Heart left ventricle (tissue), 16 donors: ENCODE data around the gene RAPGEFL1. TPM values are rescaled to one million over a fixed set of nuclear protein-coding genes. Genes with fewer than 3 reads are reported as not detected.

Experiments
- ATAC-seq, 4 donors: fragments of 200-7000 bp; cut with Tn5 transposase; one replicate each; pipeline ENCODE4 v1.9.1; 2020 to 2022; ENCODE audit warnings: moderate library complexity in 4 of 4, mild to moderate bottlenecking in 3 of 4, moderate number of reproducible peaks in 1 of 4
- DNase-seq, 5 donors: peaks; one replicate each; pipeline ENCODE4 v3.0.0-alpha.2; 2020
- H3K27ac ChIP-seq, 12 donors: fragments of 200-600 bp; sonication (generic) in 4 of 12; one replicate each; pipeline versions ENCODE4 v1.5.0 to v1.8.0; 2016 to 2022; ENCODE audit warnings: mild to moderate bottlenecking in 2 of 12
- H3K27me3 ChIP-seq, 9 donors: fragments of 200-600 bp; sonication (generic) in 2 of 9; one replicate each; pipeline versions ENCODE4 v1.5.1 to v1.8.0; 2016 to 2022; ENCODE audit warnings: mild to moderate bottlenecking in 3 of 9
- H3K36me3 ChIP-seq, 9 donors: fragments of 200-600 bp; sonication (generic) in 2 of 9; one replicate each; pipeline versions ENCODE4 v1.5.0 to v1.8.0; 2018 to 2022; ENCODE audit warnings: mild to moderate bottlenecking in 2 of 9
- H3K4me1 ChIP-seq, 12 donors: fragments of 200-600 bp; sonication (generic) in 4 of 12; one replicate each; pipeline versions ENCODE4 v1.5.0 to v1.8.0; 2016 to 2022; ENCODE audit warnings: mild to moderate bottlenecking in 3 of 12
- H3K4me3 ChIP-seq, 12 donors: fragments of 200-600 bp; sonication (generic) in 4 of 12; one replicate each; pipeline versions ENCODE4 v1.5.0 to v1.8.0; 2017 to 2022; ENCODE audit warnings: mild to moderate bottlenecking in 9 of 12, moderate library complexity in 4 of 12
- H3K9me3 ChIP-seq, 12 donors: fragments of 200-600 bp; sonication (generic) in 4 of 12; one replicate each; pipeline versions ENCODE4 v1.5.0 to v1.8.0; 2016 to 2022; ENCODE audit warnings: mild to moderate bottlenecking in 1 of 12
- POLR2A ChIP-seq, 2 donors: fragments of 450-650 bp; IDR thresholded peaks; one replicate each; pipeline ENCODE4 v1.6.1; 2017; ENCODE audit warnings: antibody characterized with exemption in 2 of 2, mild to moderate bottlenecking in 2 of 2, moderate library complexity in 2 of 2
- WGBS, 4 donors: extraction: QIAGEN DNeasy Blood & Tissue Kit in 2 of 4; methylation state at CpG; one replicate each; pipeline versions ENCODE4 v1.1.5 to v1.1.7; 2013 to 2018; 5-methylcytosine and 5-hydroxymethylcytosine counted together
- intact Hi-C, 10 donors: fragments of 100-400 bp; cut with DNase I; formaldehyde crosslinking; loops; one replicate each; pipeline versions ENCODE4 v1.11.1 to v1.14.2; 2022
- polyA plus RNA-seq, 2 donors: library from polyadenylated mRNA; stranded (reverse); fragments of 200-250 nt; gene quantifications; one replicate each; pipeline ENCODE4 v1.2.3, GENCODE V29; 2013
- total RNA-seq, 9 donors: library from RNA; depleted of rRNA in 2 of 9; stranded (reverse); fragments of >200 nt in 2 of 9; fragmentation: NEBNext Ultra II Directional in 3 of 9; extraction: Animal tissue kit (Norgen Biotek cat#: 25700) in 3 of 9; gene quantifications; one replicate each; pipeline versions ENCODE4 v1.1.0 to v1.2.4, GENCODE V29; 2016 to 2023
- TF ChIP-seq, protein P1 (sequence below), 12 donors: fragments of 200-600 bp; sonication (generic) in 4 of 12; IDR thresholded peaks; one replicate each; pipeline versions ENCODE4 v1.5.0 to v1.8.0; 2018 to 2022; ENCODE audit warnings: antibody characterized with exemption in 12 of 12, mild to moderate bottlenecking in 5 of 12
- donor health status: ischemic (EF 13 %, LVEDD 7.1; RV severe dilation, severe dysfunction).
- donor health status: healthy with polysubstance abuse.
- donor health status: DM: no; HTN: yes; CAD: no.
- donor health status: DM: no; HTN: no; CAD: no.
- donor health status: ischemic (EF 25% LVEDD 6.9; RV normal size, moderate dysfunction).
- donor health status: ischemic (EF 25% LVEDD 5.7; RV mildly dilated, moderate dysfunction).
- donor health status: healthy.
- donor health status: DM: yes; HTN: yes; CAD: no.
- donor health status: ischemic (EF 35%, LVEDD 5.7; RV mildly dilated, moderate dysfunction).
- donor health status: nonischemic (EF 11% LVEDD 7.7; RV severe dilation, severe dysfunction).
- donor health status: DM: yes; HTN: yes; CAD: no.
- donor health status: PGD.
- donor health status: ischemic (EF 29% LVEDD 5.4; RV normal size, mild dysfunction).
- donor health status: nonischemic (EF 23%, LVEDD 6.1; RV moderate dilation, normal function).

The RAPGEFL1 gene
- total and polyA plus RNA-seq, 11 donors, result 2.2 to 6.6 (median 3.3) TPM

DNA sequence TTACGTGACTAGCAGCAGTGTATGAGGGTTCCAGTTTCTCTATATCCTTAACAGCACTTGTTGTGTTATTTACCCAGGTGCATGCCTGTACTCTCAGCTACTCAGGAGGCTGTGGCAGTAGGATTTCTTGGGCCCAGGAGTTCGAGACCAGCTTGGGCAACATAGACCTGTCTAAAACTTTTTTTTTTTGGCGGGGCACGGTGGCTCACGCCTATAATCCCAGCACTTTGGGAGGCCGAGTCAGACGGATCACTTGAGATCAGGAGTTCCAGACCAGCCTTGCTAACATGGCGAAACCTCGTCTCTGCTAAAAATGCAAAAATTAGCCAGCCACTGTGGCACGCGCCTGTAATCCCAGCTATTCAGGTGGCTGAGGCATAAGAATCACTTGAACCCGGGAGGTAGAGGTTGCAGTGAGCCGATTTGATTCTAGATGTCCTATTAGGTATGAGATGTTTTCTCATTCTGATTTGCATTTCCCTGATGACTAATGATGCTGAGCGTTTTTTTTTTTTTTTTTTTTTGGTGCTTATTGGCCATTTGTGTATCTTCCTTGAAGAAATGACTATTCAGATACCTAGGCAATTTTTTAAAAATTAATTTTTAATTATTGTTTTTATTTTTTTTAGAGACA lies 23.6 kb upstream of the RAPGEFL1 start:
- WGBS, 4 donors, result 88 to 93% (median 90%) methylated on average over 14 of the region's 14 CpGs
- peak in 1 of 4 donors; percentile 38 for ATAC-seq
- DNase-seq, result no peak
- H3K4me3 ChIP-seq, result no peak overlapping the region
- H3K27me3 ChIP-seq, result no peaks in the 10 kb centered on the region
- no peak for TF ChIP-seq POLR2A (IDR thresholded peaks at IDR 0.05)
- TF ChIP-seq, protein P1, sequence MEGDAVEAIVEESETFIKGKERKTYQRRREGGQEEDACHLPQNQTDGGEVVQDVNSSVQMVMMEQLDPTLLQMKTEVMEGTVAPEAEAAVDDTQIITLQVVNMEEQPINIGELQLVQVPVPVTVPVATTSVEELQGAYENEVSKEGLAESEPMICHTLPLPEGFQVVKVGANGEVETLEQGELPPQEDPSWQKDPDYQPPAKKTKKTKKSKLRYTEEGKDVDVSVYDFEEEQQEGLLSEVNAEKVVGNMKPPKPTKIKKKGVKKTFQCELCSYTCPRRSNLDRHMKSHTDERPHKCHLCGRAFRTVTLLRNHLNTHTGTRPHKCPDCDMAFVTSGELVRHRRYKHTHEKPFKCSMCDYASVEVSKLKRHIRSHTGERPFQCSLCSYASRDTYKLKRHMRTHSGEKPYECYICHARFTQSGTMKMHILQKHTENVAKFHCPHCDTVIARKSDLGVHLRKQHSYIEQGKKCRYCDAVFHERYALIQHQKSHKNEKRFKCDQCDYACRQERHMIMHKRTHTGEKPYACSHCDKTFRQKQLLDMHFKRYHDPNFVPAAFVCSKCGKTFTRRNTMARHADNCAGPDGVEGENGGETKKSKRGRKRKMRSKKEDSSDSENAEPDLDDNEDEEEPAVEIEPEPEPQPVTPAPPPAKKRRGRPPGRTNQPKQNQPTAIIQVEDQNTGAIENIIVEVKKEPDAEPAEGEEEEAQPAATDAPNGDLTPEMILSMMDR (IDR thresholded peaks at IDR 0.05), result no peak
- peaks cover 0 to 84% (median 73%) of the 10 kb centered on the region in 9 donors for H3K36me3 ChIP-seq
- no peaks in the 10 kb centered on the region for H3K9me3 ChIP-seq
- intact Hi-C loops, result no loop called here
- H3K4me1 ChIP-seq, result peaks cover 0 to 36% (median 11%) of the 10 kb centered on the region in 12 donors
- H3K27ac ChIP-seq, result no peak overlapping the region

DNA sequence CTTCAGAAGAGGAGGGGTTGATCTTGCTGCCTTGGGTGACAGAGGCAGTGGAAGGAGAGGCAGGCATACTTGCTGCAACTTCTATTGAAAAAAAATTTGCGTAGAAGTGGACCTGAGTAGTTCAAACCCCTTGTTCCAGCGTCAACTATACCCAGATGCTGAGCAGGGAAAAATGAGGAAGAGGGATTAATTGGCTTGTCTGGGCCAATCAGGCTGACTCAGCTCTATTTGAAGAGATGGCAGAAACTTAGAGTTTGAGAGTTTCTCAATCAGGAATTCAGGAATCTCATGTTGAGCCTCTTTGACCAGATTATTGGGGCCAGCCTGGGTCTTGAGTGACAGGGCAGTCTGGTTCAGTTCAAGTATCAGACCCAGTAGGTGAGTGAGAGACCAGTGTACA lies 19.3 kb upstream of the RAPGEFL1 start:
- H3K9me3 ChIP-seq, result no peaks in the 10 kb centered on the region
- H3K27ac ChIP-seq, result peak overlapping the region in 1 of 12 donors; percentile 50
- H3K4me1 ChIP-seq, result peaks cover 0 to 25% (median 7%) of the 10 kb centered on the region in 12 donors
- 83 to 91% (median 91%) methylated on average over 2 of the region's 2 CpGs for WGBS, 4 donors
- TF ChIP-seq, protein P1 (IDR thresholded peaks at IDR 0.05), result no peak
- TF ChIP-seq POLR2A (IDR thresholded peaks at IDR 0.05), result no peak
- ATAC-seq (no peak), DNase-seq (no peak)
- H3K4me3 ChIP-seq, result no peak overlapping the region
- H3K36me3 ChIP-seq, result peaks cover 0 to 82% (median 64%) of the 10 kb centered on the region in 9 donors
- H3K27me3 ChIP-seq, result no peaks in the 10 kb centered on the region
- intact Hi-C loops, result no loop called here

DNA sequence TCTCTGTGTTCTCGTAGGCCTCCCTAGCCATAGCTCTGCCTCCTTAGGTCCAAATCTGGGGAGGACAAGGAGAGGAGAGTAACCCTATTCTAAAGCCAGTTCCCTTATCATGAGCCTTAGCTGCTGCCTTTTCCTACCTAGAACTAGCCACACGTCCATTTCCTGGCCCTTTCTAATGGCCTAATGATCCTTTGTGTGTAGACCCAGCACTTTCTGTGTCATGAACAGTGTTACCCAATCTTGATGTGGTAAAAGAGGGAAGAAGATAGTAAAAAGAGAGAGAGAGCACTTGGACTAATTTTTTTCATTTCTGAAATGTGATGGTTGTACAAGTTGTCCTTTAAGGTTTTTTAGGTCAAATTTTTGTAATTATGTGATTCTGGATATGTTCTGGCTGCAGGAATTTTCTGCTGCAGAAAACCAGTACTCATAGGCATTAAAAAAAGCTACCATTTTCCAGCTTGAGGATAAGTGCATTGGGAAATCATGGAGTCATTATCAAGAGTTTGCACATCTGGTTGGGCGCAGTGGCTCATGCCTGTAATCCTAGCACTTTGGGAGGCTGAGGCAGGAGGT lies 18.7 kb upstream of the RAPGEFL1 start:
- TF ChIP-seq POLR2A (IDR thresholded peaks at IDR 0.05), result no peak
- TF ChIP-seq, protein P1 (IDR thresholded peaks at IDR 0.05), result no peak
- DNase-seq, result no peak
- Histone ChIP-seq H3K27ac (peak overlapping the region in 1 of 12 donors; percentile 50), H3K27me3 (no peaks in the 10 kb centered on the region), H3K4me3 (no peak overlapping the region), H3K36me3 (peaks cover 0 to 82% (median 64%) of the 10 kb centered on the region in 9 donors), H3K9me3 (no peaks in the 10 kb centered on the region), H3K4me1 (peaks cover 0 to 25% (median 7%) of the 10 kb centered on the region in 12 donors)
- ATAC-seq, result peak in 1 of 4 donors; percentile 42
- intact Hi-C loops, result no loop called here
- WGBS, 4 donors, result 77 to 87% (median 79%) methylated on average over 3 of the region's 3 CpGs

DNA sequence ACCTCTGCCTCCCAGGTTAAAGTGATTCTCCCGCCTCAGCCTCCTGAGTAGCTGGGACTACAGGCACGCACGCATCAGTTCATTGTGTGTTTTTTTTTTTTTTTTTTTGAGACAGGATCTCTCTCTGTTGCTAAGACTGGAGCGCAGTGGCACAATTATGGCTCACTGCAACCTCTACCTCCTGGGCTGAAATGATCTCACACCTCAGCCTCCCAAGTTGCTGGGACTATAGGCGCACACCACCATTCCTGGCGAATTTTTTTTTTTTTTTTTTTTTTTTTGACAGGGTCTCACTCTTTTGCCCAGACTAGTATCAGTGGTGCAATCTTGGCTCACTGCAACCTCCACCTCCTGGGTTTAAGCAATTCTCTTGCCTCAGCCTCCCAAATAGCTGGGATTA lies 17.8 kb upstream of the RAPGEFL1 start:
- WGBS, 4 donors, result 79 to 92% (median 86%) methylated on average over 6 of the region's 6 CpGs
- Histone ChIP-seq H3K27me3 (no peaks in the 10 kb centered on the region), H3K9me3 (no peaks in the 10 kb centered on the region), H3K4me1 (peaks cover 0 to 25% (median 7%) of the 10 kb centered on the region in 12 donors), H3K36me3 (peaks cover 0 to 82% (median 64%) of the 10 kb centered on the region in 9 donors), H3K4me3 (no peak overlapping the region), H3K27ac (no peak overlapping the region)
- TF ChIP-seq, protein P1 (IDR thresholded peaks at IDR 0.05), result no peak
- no peak for TF ChIP-seq POLR2A (IDR thresholded peaks at IDR 0.05)
- intact Hi-C loops, result no loop called here
- ATAC-seq (no peak), DNase-seq (no peak)
